HG03469 (cell line): ENCODE measurements around the gene XRCC6.
"Not testable (repeated sequence)": the region's sequence is repeated elsewhere in the genome, so short reads cannot be mapped to it uniquely, and the experiment has no call there.

Experiments
- ATAC-seq: cut with Tn5 transposase; IDR thresholded peaks from one replicate; pipeline ENCODE4 v1.9.1; 2021; ENCODE audit warnings: mild to moderate bottlenecking, moderate library complexity, moderate number of reproducible peaks; ENCODE audit not compliant: unreplicated experiment

XRCC6 gene

GRCh38 chr22:41621099-41621910 is at the start of gene XRCC6:
XRCC6 (plus strand) TSS chr22:41621295; CDS start chr22:41622005, 710 bp downstream.
- peak; percentile 67 for ATAC-seq

GRCh38 chr22:41571786-41572185 is 49.3 kb upstream of the XRCC6 start:
- no peak for ATAC-seq

- not testable (repeated sequence) for ATAC-seq
These were observed 48.8 kb upstream of the XRCC6 start for GRCh38 chr22:41572305-41572704.

GRCh38 chr22:41573677-41574076 is 47.4 kb upstream of the XRCC6 start:
- ATAC-seq: no peak

GRCh38 chr22:41574847-41575381 is 46.2 kb upstream of the XRCC6 start:
- ATAC-seq: no peak

- no peak for ATAC-seq
These were observed 45.6 kb upstream of the XRCC6 start for GRCh38 chr22:41575533-41575932.

- ATAC-seq: no peak
These were observed 44.2 kb upstream of the XRCC6 start for GRCh38 chr22:41576877-41577276.

- no peak for ATAC-seq
These were observed 43.0 kb upstream of the XRCC6 start for GRCh38 chr22:41578114-41578513.

GRCh38 chr22:41578818-41579217 is 42.3 kb upstream of the XRCC6 start:
- no peak for ATAC-seq

- ATAC-seq: no peak
These were observed 41.6 kb upstream of the XRCC6 start for GRCh38 chr22:41579297-41579996.

- no peak for ATAC-seq
These were observed 41.1 kb upstream of the XRCC6 start for GRCh38 chr22:41579997-41580355.

- ATAC-seq: no peak
These were observed 38.4 kb upstream of the XRCC6 start for GRCh38 chr22:41582694-41583093.

- ATAC-seq: no peak
These were observed 36.2 kb upstream of the XRCC6 start for GRCh38 chr22:41584881-41585280.

- ATAC-seq: no peak
These were observed 35.2 kb upstream of the XRCC6 start for GRCh38 chr22:41585898-41586297.

GRCh38 chr22:41587347-41587723 is 33.8 kb upstream of the XRCC6 start:
- no peak for ATAC-seq

GRCh38 chr22:41589391-41590241 is 31.5 kb upstream of the XRCC6 start, which contains the start of gene PMM1:
PMM1 (minus strand) TSS chr22:41589840; CDS start chr22:41589805, 35 bp downstream.
- ATAC-seq: peak; percentile 84

GRCh38 chr22:41593336-41593960 is 27.6 kb upstream of the XRCC6 start:
- not testable (repeated sequence) for ATAC-seq

GRCh38 chr22:41595703-41596102 is 25.4 kb upstream of the XRCC6 start:
- no peak for ATAC-seq

GRCh38 chr22:41596776-41597634 is 24.1 kb upstream of the XRCC6 start:
- ATAC-seq: no peak

GRCh38 chr22:41597635-41597953 is 23.5 kb upstream of the XRCC6 start:
- ATAC-seq: no peak
